ENCODE measurements around the gene TMEM190.

TMEM190 gene

DNA sequence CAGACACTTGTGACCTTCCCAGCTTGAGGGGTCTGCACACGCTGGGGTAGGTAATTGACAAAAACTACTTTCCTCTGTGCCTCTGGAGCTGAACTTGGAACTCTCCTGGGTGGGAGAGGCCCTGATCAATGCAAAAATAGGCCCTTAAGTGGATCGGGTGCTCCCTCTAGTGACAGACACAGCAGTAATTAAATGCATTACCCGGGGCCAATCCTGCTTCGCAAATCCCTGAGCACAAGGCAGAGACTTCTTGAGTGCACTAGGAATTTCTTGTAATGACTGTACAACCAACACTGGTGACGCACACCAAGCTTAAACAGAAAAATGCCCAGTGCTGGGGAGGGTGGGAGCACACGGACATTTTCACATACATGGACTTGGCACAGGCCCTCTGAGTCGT lies 41.6 kb downstream of the TMEM190 start (continued):
- TF ChIP-seq CTCF (tag by site-specific recombination; IDR thresholded peaks at IDR 0.05) (peak; percentile 61), KLF8 (tag by site-specific recombination; IDR thresholded peaks at IDR 0.05) (0 out of 2 replicates have a peak, but pooled peaks have one; percentile 48)

GRCh38 chr19:55419103-55419502 lies 42.5 kb downstream of the TMEM190 start:
- ChIA-PET CTCF (interaction anchor here (0.6 to 4.2 kb wide), 21 partner anchors 9 to 545 kb away, joined by 3 to 58 read pairs (median 7); partner anchors contain the start of genes DNAAF3, FCAR and PPP6R1), POLR2A (interaction anchor here (0.7 to 1.4 kb wide), 3 partner anchors 12 to 156 kb away, joined by 4 to 11 read pairs (median 5); partner anchors contain the start of gene UBE2S)
- Histone ChIP-seq H3K4me1 (ENCODE audit: control insufficient read depth, insufficient read depth, low read length) (no peaks in the 10 kb centered on the region), H3K9me3 (ENCODE audit: control insufficient read depth, insufficient read depth, low read depth, low read length) (no peaks in the 10 kb centered on the region), H3K36me3 (ENCODE audit: control insufficient read depth in 2 of 2, insufficient read depth in 1 of 2, low read length in 2 of 2) (no peaks in the 10 kb centered on the region), H3K4me3 (ENCODE audit: low read depth, low read length) (no peak overlapping the region), H3K27ac (ENCODE audit: extremely low read depth, low read depth, low read length) (no peak overlapping the region)
- TF ChIP-seq REPIN1 (tag by site-specific recombination; IDR thresholded peaks at IDR 0.05; ENCODE audit: low read depth) (no peak), PRDM4 (tag by site-specific recombination; IDR thresholded peaks at IDR 0.05) (no peak), ZNF843 (tag by site-specific recombination; IDR thresholded peaks at IDR 0.05) (no peak), ZNF391 (tag by site-specific recombination; IDR thresholded peaks at IDR 0.05; ENCODE audit: borderline replicate concordance, low read depth) (no peak), HOXC10 (CRISPR knock-in tag; IDR thresholded peaks at IDR 0.05) (no peak), ZNF521 (tag by site-specific recombination; IDR thresholded peaks at IDR 0.05) (no peak), ATF2 (tag by site-specific recombination; IDR thresholded peaks at IDR 0.05; ENCODE audit: low read depth) (no peak), ZNF585B (tag by site-specific recombination; IDR thresholded peaks at IDR 0.05) (no peak), FEZF1 (tag by site-specific recombination; IDR thresholded peaks at IDR 0.05) (no peak), ZBTB21 (tag by site-specific recombination; IDR thresholded peaks at IDR 0.05) (no peak), ZNF175 (tag by site-specific recombination; IDR thresholded peaks at IDR 0.05) (no peak), ZNF10 (tag by site-specific recombination; IDR thresholded peaks at IDR 0.05) (no peak), ZNF416 (tag by site-specific recombination; IDR thresholded peaks at IDR 0.05) (no peak), ZNF121 (tag by site-specific recombination; IDR thresholded peaks at IDR 0.05) (no peak), ZNF350 (tag by site-specific recombination; IDR thresholded peaks at IDR 0.05) (no peak)
- TF ChIP-seq, protein P1, sequence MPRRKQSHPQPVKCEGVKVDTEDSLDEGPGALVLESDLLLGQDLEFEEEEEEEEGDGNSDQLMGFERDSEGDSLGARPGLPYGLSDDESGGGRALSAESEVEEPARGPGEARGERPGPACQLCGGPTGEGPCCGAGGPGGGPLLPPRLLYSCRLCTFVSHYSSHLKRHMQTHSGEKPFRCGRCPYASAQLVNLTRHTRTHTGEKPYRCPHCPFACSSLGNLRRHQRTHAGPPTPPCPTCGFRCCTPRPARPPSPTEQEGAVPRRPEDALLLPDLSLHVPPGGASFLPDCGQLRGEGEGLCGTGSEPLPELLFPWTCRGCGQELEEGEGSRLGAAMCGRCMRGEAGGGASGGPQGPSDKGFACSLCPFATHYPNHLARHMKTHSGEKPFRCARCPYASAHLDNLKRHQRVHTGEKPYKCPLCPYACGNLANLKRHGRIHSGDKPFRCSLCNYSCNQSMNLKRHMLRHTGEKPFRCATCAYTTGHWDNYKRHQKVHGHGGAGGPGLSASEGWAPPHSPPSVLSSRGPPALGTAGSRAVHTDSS (tag by site-specific recombination; IDR thresholded peaks at IDR 0.05) = no peak

All from HEK293 (cell line).